COLO829 (cell line): Measurements from ENCODE around the gene PARD3B.
A peak's percentile ranks its signal among the peaks of the same experiment; 100 is the strongest.
"Not testable (repeated sequence)": the region's sequence is repeated elsewhere in the genome, so short reads cannot be mapped to it uniquely, and the experiment has no call there.

Source experiments
- DNase-seq: peaks from one replicate; pipeline ENCODE4 v3.0.0; 2012; ENCODE audit warnings: low spot score

PARD3B gene

DNA sequence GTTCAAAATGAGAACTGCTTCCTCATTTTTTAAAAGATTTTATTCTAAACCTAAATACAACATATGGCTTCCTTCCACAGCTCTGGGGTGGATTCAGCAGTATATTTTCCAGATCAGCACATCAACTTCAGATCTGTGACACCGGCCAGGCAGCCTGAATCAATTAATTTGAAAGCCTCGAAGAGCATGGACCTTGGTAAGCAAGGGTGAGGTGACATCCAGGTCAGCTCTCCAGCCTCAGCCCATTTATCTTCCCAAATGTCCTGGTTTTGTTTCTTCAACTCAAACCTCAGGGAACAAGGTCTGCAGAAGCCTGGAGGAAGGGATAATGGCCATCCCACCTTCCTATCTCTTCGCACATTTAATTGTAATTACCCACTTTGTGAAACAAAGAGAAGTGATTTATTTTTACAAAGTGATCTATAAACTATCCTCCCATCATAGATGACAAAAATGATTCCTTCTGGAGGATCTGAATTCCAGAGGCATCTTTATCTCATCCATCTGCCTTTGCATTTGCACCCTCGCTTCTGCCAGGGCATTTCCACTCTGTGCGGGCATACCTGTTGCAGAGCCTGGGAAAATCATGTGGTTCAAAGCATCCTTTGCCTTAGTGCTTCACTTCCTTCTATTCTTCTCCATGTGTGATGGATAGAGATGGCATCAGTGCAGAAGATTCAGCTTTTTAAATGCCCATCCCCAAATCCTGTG, 648.0 kb downstream of the PARD3B start:
- DNase-seq, result no peak

DNA sequence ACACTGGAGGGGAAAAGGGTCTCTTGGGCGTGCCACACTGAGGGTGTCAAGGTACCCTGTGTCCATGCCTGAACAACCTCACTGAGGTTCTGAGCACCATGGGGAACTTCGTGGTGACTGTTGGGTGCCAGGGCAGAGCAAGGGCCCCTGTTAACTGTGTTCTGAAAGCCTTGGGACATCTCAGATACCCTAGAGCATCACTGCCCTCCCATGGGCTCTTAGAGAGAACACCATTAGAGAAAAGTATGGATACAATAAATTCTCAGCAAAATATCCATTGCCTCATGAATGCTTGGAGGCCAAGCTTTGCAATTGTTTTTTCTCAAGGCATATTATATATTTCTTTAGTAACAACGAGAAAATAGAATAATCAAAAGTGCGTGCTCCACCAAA, 648.6 kb downstream of the PARD3B start:
- no peak for DNase-seq

DNA sequence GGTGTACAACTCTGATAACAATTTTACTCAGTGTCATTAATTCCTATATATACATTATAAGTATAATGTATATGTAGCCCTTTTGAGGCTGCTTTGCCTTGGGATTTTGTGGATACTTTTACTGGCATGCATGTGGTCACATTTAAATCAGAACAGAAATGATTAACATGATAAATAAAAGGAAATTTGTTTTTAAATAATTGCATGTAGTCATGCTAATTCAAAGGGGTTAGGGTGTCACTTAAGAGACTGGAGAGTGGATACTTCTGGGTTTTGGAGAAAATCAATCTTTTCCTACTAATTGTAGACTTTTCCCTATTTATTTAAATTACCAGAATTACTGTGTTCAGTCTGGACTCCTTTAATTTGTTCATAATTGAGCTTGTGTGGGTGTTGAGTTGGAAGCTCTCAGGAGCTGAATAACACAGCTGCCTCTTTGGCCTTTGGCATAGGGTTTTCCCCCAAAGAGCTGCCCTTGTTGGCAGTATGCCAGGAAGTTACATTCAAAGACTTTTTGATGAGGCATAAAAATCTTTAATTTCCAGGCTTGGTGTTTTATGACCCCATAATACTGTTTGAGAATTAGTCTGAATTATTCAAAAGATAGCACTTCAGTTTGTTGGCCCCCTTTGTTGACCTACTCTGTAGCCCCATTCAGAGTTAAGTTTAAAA, 652.3 kb downstream of the PARD3B start:
- no peak for DNase-seq

DNA sequence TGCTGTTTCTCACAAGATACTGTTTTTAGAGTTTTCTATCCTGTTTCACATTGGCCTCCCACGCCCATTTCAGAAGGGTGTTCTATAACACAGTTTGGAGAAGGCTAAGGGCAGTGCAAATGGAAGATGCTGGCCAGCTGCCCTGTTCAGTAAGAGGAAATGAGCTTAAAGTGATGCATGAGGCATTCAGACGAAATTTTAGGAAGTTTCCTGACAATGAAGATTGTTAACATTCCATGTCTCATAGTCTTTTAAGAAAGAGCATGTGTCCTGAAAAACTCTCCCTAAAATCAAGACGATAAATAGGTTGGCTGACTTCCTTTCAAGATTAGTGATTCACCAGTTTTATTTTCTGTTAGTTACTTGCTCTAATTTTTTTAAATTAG, 652.9 kb downstream of the PARD3B start:
- DNase-seq, result peak; percentile 31

DNA sequence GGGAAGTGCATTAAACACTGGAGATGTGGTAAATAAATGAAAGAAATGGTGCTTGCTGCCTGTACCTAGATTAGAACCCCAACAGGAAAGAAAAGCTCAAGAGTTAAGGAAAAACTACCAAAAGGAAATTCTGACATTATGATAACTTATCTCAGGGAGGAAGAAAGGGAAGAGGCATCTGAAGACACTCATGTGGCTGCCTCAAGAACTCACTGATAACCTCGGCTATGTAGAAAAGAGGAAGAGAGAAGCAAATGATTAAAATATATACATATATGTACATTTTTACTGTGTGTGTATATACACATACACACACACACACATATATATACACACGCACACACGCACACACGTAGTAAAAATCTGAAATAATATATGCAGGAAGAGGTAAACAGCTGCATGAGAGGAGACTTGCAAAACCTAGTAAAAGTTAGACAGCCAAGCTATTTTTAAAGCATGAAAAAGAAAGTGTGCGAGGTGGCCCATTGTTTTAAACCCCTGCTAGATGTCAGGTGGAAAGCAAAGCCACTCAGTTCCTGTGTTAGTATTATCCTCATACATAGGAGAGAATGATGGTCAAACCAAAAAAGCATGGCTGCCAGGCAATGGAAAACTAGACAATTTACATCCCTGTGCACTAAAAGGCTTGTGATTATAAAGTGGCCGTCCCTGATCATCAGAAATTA, 654.0 kb downstream of the PARD3B start:
- no peak for DNase-seq

DNA sequence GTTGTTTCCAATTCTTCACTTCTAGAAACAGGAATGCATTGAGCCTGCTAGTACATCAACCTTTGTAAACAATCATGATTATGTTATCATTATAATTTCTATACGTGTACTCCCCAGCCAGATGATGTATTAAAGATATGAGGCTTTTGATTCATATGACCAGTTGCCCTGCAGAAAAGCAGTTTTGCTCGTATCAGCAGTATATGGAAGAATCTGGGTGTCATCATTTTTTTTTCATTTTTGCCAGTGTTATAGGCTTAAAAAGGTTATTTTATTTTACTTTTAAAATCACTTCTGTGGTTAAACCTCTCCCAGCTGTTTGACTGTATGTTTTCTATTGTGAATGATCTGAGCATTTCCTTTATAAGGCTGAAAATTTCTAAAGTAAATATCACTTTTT, 665.2 kb downstream of the PARD3B start:
- no peak for DNase-seq

DNA sequence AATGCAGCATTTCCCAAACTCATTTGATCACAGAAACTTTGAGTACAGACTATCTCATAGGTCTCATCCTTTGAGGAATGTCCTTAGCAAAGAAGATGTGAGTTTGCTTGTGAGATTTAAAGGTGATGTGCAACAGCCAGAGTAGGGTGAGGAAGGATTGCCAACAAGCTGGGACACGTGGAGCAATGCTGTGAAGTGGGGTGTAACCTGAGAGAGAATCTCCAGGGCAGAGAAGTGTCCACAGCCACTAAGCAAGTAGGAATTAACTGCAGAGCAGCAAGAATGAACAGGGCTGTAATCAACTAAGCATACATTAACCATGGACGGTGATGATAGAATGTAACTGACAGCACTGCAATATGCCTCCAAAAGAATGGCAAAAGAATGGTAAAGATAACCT, 667.1 kb downstream of the PARD3B start:
- DNase-seq, result no peak

DNA sequence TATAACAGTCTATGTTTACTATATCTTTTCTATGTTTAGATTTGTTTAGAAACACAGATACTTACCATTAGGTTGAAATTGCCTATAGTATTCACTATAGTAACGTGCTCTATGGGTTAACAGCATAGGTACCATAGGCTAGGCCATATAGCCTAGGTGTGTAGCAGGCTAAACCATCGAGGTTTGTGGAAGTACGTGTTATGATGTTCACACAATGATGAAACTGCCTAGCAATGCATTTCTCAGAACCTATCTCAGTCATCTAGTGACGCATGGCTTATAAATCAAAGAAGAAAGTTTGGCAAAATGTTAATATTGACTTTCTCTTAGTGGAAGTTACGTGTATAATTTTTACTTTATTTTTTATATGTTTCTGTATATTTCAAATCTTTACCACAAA, 670.8 kb downstream of the PARD3B start:
- no peak for DNase-seq

DNA sequence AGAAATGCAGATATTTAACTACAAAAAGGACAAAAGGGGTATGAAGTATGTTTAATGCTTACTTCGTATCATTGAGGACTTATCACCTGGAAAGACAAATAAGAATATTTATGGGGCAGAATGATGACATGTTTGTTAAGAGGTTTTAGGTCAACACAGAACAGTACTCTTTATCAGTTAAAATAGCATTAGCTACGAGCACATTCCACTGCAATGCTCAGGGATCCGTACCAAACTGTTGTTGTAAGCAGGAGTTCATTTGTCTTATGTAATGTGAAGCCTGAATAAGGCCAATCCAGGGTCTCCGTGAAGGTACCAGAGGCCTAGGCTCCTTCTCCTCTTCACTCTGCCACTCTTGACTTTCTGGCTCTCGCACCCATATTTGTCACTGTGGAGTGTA, 671.3 kb downstream of the PARD3B start:
- DNase-seq, result no peak

DNA sequence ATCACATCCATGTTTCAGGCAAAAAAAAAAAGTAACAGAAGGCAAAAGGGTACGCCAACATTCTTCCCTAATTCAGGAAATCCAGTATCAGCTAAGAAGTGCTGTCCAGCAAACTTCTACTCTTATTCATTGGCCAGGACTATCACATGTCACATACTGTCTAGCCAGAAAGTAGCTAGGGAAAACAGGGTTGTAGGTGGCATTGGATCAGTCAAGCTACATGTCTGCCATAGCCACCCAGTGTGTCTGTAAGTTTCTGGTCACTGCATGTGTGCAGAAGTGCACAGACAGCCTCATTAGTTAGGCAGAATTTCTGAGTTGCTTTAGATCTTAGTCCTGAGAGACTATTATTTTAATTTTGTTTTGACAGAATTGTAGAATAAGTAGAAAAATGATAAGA, 671.7 kb downstream of the PARD3B start:
- no peak for DNase-seq

DNA sequence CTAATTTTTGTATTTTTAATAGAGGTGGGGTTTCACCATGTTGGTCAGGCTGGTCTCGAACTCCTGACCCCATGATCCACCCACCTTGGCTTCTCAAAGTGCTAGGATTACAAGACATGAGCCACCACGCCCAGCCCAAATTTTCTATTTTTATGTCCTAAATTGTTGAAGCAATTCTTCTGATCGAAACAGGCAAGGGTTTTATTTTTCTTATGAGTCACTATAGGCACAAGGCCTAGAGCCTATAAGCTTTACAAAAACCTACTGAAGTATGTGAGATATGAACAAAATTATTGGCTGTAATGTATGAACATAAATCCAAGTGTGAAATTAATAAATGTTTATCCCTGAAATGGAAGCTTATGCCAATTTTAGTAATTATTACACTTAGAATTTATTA, 672.8 kb downstream of the PARD3B start:
- no peak for DNase-seq

DNA sequence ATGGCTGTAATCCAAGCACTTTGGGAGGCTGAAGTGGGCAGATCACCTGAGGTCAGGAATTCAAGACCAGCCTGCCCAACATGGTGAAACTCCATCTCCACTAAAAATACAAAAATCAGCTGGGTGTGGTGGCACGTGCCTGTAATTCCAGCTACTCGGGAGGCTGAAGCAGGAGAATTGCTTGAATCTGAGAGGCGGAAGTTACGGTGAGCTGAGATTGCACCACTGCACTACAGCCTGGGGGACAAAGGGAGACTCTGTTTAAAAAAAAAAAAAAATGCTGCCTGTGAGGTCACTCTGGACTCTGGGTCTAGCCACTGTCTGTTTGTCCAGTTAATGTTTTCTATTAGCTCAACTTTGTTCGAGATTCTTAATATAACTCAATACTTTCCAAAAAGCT, 673.5 kb downstream of the PARD3B start:
- DNase-seq, result not testable (repeated sequence)

DNA sequence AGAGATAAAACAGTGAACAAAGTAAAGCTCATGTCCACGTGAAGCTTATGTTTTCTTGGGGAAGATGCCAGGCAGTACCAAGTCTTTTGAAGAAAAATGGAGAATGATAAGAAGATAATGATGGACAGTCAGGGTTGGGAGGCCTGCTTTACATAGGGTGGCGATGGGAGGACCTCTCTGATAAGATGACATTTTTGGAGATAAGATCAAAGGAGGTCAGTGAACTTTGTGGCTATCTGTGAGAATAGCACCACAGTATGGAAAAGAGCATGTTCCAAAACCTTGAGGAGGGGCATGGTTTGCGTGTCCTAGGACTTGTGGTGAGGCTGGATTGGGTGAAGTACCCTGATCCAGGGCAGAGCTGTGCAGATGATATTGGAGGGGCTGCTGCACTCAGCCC, 675.3 kb downstream of the PARD3B start:
- no peak for DNase-seq

DNA sequence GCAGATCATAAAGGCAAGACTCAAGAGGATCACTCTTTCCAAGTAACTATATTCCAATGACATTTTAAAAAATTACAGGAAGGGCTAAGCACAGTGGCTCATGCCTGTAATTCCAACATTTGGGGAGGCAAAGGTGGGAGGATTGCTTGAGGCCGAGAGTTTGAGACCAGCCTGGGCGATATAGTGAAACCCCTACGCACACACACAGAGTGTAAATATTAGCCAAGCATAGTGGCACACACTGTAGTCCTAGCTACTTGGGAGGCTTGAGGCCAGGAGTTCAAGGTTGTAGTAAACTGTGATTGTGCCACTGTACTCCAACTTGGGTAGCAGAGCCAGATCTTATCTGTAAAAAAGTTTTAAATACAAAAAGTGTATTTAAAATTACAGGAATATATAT, 686.8 kb downstream of the PARD3B start:
- no peak for DNase-seq

DNA sequence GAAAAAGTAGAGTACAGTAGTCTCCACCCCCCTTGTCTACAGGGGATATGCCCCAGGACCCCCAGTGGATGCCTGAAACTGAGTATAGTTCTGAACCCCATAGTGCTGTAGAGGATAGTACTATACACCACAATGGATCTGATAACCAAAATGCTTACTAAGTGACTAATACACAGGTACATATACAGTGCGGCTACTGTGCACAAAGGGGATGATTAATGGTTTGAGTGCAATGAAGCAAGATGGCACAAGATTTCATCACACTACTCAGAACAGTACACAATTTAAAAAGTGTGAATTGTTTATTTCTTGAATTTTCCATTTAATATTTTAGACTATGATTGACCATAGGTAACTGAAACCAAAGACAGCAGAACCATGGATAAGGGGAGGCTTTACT, 690.2 kb downstream of the PARD3B start:
- DNase-seq, result no peak

DNA sequence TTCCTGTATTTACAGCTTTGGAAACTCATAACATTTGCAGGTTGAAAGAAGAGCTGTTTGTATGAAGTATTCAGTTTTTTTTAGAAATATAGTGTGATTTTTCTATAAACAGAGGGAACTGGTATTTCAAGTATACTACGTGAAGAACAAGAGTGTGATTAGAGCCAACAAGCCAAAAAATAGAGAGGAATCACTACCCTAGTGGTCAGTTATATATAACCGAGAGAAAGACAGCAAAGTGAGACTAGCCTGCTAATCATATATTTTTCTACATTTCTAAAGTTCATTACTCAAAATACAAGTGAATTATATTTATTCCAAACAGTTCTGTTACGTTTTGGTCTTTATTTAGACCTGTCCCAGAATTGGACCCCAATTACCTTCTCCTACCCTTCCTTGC, 692.2 kb downstream of the PARD3B start:
- DNase-seq, result no peak

DNA sequence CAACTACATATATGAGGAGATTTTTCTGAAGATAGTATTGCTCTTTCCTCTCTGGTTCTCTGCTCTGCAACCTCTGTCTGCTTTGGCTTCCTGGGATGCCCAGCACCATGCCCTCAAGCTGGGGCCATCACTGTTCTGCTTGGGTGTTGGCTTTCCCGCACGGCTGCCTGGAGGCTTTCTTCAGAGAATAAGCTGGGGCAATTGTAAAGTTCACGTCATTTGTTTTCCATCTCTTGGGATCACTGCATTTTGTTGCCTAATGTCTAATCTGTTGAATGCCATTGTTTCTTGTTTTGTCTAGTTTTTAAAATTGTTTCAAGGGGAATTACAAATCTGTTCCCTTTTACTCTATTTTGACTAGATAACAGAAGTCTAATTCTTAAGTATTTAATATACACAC, 699.7 kb downstream of the PARD3B start:
- DNase-seq, result no peak

DNA sequence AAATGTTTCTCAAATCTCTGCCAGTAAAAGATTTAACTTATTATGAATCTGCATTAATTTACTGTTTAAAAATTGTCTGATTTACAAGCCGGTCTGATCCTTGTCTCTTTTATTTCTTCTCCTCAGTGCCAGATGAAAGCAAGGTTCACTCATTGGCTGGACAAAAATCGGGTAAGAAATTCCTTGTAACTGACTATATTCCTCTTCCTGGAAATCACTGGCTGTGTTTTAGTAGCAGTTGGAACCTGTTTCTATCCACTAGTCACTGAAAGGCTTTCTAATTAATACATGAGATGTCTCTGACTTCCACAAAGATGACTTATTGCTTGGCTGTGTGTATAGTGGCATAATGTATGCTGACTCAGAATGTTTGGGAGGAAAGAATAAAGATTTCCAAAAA, 700.4 kb downstream of the PARD3B start:
- DNase-seq, result no peak

DNA sequence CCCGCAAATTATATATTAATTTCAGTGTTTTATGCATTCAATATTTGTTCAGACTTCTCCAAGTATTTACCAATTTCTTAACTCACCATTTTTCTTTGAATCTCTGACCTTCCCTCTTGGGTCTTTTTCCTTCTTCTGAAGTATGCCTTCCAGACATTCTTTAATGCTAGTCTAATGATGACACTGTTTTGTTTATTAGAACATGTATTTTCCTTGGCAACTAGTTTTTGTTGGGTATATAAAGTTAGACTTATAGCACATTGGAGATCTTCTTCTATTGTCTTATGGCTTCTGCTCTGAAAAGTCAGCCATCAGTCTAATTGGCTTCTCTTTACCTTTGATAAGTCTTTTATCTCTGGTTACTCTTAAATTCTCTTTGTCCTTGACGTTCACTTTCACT, 713.8 kb downstream of the PARD3B start:
- DNase-seq, result no peak

DNA sequence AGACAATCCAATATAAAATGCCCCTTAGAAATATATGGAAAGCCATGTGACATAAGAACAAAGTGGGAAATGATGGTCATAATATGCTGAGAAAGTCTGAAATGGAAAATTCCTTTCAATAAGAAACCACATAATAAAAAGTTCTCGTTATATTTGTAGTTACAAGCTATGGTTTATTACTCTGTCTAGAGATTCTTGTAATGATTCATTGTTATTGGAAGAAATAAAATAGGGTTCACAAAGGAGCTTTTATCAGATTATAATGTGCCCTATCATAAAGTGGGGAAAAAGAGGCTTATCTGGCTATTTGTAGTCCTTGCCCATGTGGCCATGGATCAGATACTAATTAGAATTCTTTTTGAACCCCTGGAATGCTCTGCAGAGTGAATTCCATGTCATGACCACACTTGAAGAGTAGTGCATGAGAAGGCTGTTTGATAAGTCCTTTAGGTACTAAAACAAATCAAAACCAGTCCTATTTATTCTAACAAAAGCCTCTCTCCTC, 716.3 kb downstream of the PARD3B start:
- peak; percentile 9 for DNase-seq

DNA sequence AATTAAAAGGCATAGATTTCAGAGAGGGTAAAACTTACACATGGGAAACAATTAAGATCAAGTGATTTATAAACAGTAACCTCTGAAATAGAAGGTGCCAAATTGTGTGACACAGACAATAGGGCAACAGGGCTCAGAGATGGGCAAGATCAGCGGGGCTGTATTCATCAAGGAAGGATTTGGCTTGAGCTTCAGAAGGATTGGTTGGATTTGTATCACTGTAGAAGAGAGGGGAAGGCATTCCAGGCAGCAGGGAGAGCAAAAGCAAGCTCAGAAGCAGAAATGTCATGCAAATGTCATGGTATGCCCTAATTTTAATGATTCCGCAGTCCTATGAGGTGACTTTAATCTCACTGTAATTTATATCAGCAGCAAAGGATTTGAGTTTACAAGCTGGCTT, 722.0 kb downstream of the PARD3B start:
- DNase-seq, result no peak

DNA sequence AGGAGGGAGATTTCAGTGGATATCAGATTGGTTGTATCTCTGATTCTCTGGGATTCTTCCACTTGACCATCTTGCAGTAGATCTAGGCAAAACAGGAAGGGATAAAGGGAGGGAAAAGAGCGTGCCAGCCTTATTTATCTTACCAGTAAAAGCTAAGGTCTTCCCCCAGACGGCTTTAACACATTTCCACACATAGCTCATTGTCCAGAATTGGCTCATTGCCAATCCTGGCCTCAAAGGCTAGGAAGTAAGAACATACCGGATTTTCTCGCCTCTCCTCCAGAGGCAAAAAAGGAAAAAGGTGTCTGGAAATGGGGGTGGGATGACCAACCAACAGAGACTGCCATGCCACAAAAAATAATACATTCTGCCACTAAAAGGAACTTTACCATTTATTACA, 725.4 kb downstream of the PARD3B start:
- DNase-seq, result peak; percentile 44

DNA sequence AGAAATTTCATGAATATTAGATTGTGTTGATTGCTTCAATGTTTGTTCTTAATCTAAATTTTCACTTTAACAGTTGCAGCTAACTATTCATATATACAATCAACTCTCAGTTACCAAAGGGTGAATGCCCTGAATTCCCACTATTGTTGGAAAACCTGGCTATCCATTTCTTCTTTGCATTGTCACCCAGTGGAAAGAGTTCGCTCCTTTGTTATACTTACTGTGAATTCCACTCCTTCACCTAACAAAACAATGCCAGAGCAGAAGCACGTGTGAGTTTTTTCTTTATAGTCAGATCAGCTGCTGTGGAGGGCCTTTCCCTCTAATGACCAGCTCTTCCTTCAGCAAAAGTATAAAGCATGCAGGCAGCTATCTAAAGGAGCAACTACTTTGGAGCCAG, 727.9 kb downstream of the PARD3B start:
- no peak for DNase-seq
